H9 (cell line): ENCODE results near the gene KRTAP11-1. TPM values are rescaled to one million over a fixed set of nuclear protein-coding genes. Genes with fewer than 3 reads are reported as not detected.

Experiments used
- DNase-seq: peaks from one replicate; pipeline ENCODE4 v3.0.0-alpha.2; 2017
- H2AFZ ChIP-seq: one replicate; pipeline ENCODE4 v1.6.1; 2013; ENCODE audit warnings: mild to moderate bottlenecking, low read length, control low read depth, moderate library complexity
- H2AK5ac ChIP-seq: 2 replicates; pipeline ENCODE4 v1.6.1; 2013; ENCODE audit warnings: low read length, control low read depth, mixed read lengths; ENCODE audit not compliant: insufficient read length
- H2BK120ac ChIP-seq: one replicate; pipeline ENCODE4 v1.6.1; 2013; ENCODE audit warnings: low read depth, mild to moderate bottlenecking, low read length, control low read depth, inconsistent platforms; ENCODE audit not compliant: poor library complexity, severe bottlenecking
- H2BK12ac ChIP-seq: 2 replicates; pipeline ENCODE4 v1.6.1; 2013; ENCODE audit warnings: low read length, control low read depth, mixed read lengths, low read depth; ENCODE audit not compliant: insufficient read length
- H2BK15ac ChIP-seq: 2 replicates; pipeline ENCODE4 v1.6.1; 2013; ENCODE audit warnings: low read depth, low read length, control low read depth
- H2BK20ac ChIP-seq: one replicate; pipeline ENCODE4 v1.6.1; 2013; ENCODE audit warnings: low read depth, mild to moderate bottlenecking, low read length, control low read depth, inconsistent platforms; ENCODE audit not compliant: poor library complexity, severe bottlenecking
- H2BK5ac ChIP-seq: 2 replicates; pipeline ENCODE4 v1.6.1; 2013; ENCODE audit warnings: low read length, control low read depth, mixed read lengths; ENCODE audit not compliant: insufficient read length
- H3K14ac ChIP-seq: 2 replicates; pipeline ENCODE4 v1.6.1; 2013; ENCODE audit warnings: low read length, control low read depth; ENCODE audit not compliant: insufficient read depth
- H3K18ac ChIP-seq: 2 replicates; pipeline ENCODE4 v1.6.1; 2013; ENCODE audit warnings: low read depth, mild to moderate bottlenecking, mixed read lengths, low read length, control low read depth; ENCODE audit not compliant: insufficient read length
- H3K23ac ChIP-seq: 2 replicates; pipeline ENCODE4 v1.6.1; 2013; ENCODE audit warnings: low read length, control low read depth, mixed read lengths, low read depth; ENCODE audit not compliant: insufficient read length
- H3K23me2 ChIP-seq: 2 replicates; pipeline ENCODE4 v1.6.1; 2013; ENCODE audit warnings: low read depth, mild to moderate bottlenecking, mixed read lengths, low read length, control low read depth; ENCODE audit not compliant: insufficient read length, poor library complexity, severe bottlenecking
- H3K27ac ChIP-seq: 2 replicates; pipeline ENCODE4 v1.5.1; 2013; ENCODE audit warnings: low read length, control low read depth, mixed read lengths, low read depth; ENCODE audit not compliant: insufficient read length
- H3K27me3 ChIP-seq: 2 replicates; pipeline ENCODE4 v1.6.1; 2013; ENCODE audit warnings: low read length, control low read depth, inconsistent platforms; ENCODE audit not compliant: insufficient read depth
- H3K4ac ChIP-seq: 2 replicates; pipeline ENCODE4 v1.6.1; 2013; ENCODE audit warnings: low read depth, mild to moderate bottlenecking, control low read depth, inconsistent platforms, low read length, moderate library complexity
- H3K4me1 ChIP-seq: 2 replicates; pipeline ENCODE4 v1.6.1; 2013; ENCODE audit warnings: low read length, control low read depth, inconsistent platforms; ENCODE audit not compliant: insufficient read depth
- H3K4me2 ChIP-seq: 2 replicates; pipeline ENCODE4 v1.6.1; 2013; ENCODE audit warnings: low read length, control low read depth, mixed read lengths; ENCODE audit not compliant: insufficient read length, insufficient read depth
- H3K56ac ChIP-seq: 2 replicates; pipeline ENCODE4 v1.6.1; 2013; ENCODE audit warnings: low read depth, mild to moderate bottlenecking, mixed read lengths, low read length, control low read depth; ENCODE audit not compliant: insufficient read length
- H3K79me1 ChIP-seq: 2 replicates; pipeline ENCODE4 v1.6.1; 2013; ENCODE audit warnings: low read depth, mild to moderate bottlenecking, moderate library complexity, low read length, control low read depth, inconsistent platforms; ENCODE audit not compliant: insufficient read depth, poor library complexity, severe bottlenecking
- H3K79me2 ChIP-seq: 2 replicates; pipeline ENCODE4 v1.6.1; 2013; ENCODE audit warnings: low read length, control low read depth, inconsistent platforms; ENCODE audit not compliant: insufficient read depth
- H3K9ac ChIP-seq: 2 replicates; pipeline ENCODE4 v1.6.1; 2013; ENCODE audit warnings: low read length, control low read depth, mixed read lengths; ENCODE audit not compliant: insufficient read length; ENCODE audit errors: extremely low read depth
- H3K9me3 ChIP-seq: one replicate; pipeline ENCODE4 v1.6.1; 2013; ENCODE audit warnings: low read depth, low read length, inconsistent platforms; ENCODE audit not compliant: control insufficient read depth
- H3T11ph ChIP-seq: one replicate; pipeline ENCODE4 v1.6.1; 2013; ENCODE audit warnings: mild to moderate bottlenecking, low read length, control low read depth, inconsistent platforms
- H4K20me1 ChIP-seq: one replicate; pipeline ENCODE4 v1.6.1; 2013; ENCODE audit not compliant: control insufficient read depth, insufficient read length, insufficient read depth
- H4K5ac ChIP-seq: 2 replicates; pipeline ENCODE4 v1.6.1; 2013; ENCODE audit warnings: low read depth, mild to moderate bottlenecking, mixed read lengths, low read length, control low read depth; ENCODE audit not compliant: insufficient read length
- H4K8ac ChIP-seq: replicated peaks from 2 replicates; pipeline ENCODE4 v1.6.1; 2013; ENCODE audit warnings: low read length, control low read depth, mixed read lengths, low read depth; ENCODE audit not compliant: insufficient read length
- H4K91ac ChIP-seq: 2 replicates; pipeline ENCODE4 v1.6.1; 2013; ENCODE audit warnings: low read depth, mild to moderate bottlenecking, moderate library complexity, mixed read lengths, low read length, control low read depth; ENCODE audit not compliant: insufficient read length
- H3K27ac Mint-ChIP-seq, 3 experiments: 2 replicates in 2 of 3; 3 replicates in 1 of 3; pipeline ENCODE4 v1.8.0; 2020 to 2021; ENCODE audit warnings: mixed read lengths in 3 of 3, mild to moderate bottlenecking in 1 of 3, moderate library complexity in 1 of 3
- H3K27me3 Mint-ChIP-seq: 2 replicates; pipeline ENCODE4 v1.8.0; 2021; ENCODE audit warnings: low read depth, mild to moderate bottlenecking, moderate library complexity, mixed read lengths
- H3K36me3 Mint-ChIP-seq, 3 experiments: 2 replicates in 2 of 3; 3 replicates in 1 of 3; pipeline ENCODE4 v1.8.0; 2020 to 2021; ENCODE audit warnings: low read depth in 3 of 3, mixed read lengths in 3 of 3; ENCODE audit not compliant: insufficient read depth in 1 of 3
- H3K4me1 Mint-ChIP-seq, 2 experiments: 2 replicates each; pipeline ENCODE4 v1.8.0; 2020; ENCODE audit warnings: mixed read lengths in 2 of 2
- H3K4me3 Mint-ChIP-seq, 2 experiments: 2 replicates in 1 of 2; 3 replicates in 1 of 2; pipeline ENCODE4 v1.8.0; 2020 to 2021; ENCODE audit warnings: mild to moderate bottlenecking in 2 of 2, mixed read lengths in 2 of 2, moderate library complexity in 1 of 2
- H3K9me3 Mint-ChIP-seq, 2 experiments: 2 replicates in 1 of 2; 3 replicates in 1 of 2; pipeline ENCODE4 v1.8.0; 2020; ENCODE audit warnings: mild to moderate bottlenecking in 2 of 2, mixed read lengths in 2 of 2, moderate library complexity in 1 of 2
- WGBS: extraction: QIAGEN DNeasy Blood & Tissue Kit; methylation state at CpG from one replicate; pipeline ENCODE4 v1.1.7; 2013; ENCODE audit warnings: missing lambda C conversion rate, low lambda C conversion rate, mixed read lengths; ENCODE audit not compliant: insufficient read length; ENCODE audit errors: extremely low coverage; 5-methylcytosine and 5-hydroxymethylcytosine counted together
- total RNA-seq: library from RNA; stranded (reverse); gene quantifications from 2 replicates; pipeline ENCODE4 v1.2.1, GENCODE V29; 2021
- TF ChIP-seq, protein P1 (sequence below): fragments of 200-600 bp; sonication (generic); conservative IDR thresholded peaks from 3 replicates; pipeline ENCODE4 v1.8.0; 2021; ENCODE audit warnings: antibody characterized with exemption, mild to moderate bottlenecking

Gene KRTAP11-1
- total RNA-seq, 1 experiment from 2014 or later = not detected

GRCh38 chr21:30924146-30924700 is 42.8 kb upstream of the KRTAP11-1 start:
- no peak overlapping the region for H3K27ac ChIP-seq
- no peak overlapping the region for H4K5ac ChIP-seq
- no peak overlapping the region for H3K4me2 ChIP-seq
- no peak overlapping the region for H2AK5ac ChIP-seq
- no peak overlapping the region for H2BK20ac ChIP-seq
- no peak overlapping the region for H2BK120ac ChIP-seq
- H3K9me3 ChIP-seq = no peaks in the 10 kb centered on the region
- H4K20me1 ChIP-seq = no peaks in the 10 kb centered on the region
- no peak overlapping the region for H3K23ac ChIP-seq
- no peak overlapping the region for H2BK5ac ChIP-seq
- whole genome bisulfite sequencing = no CpG with 5 or more reads among the region's 4 CpGs
- no peak overlapping the region for H3K14ac ChIP-seq
- H3K79me2 ChIP-seq = no peaks in the 10 kb centered on the region
- no peaks in the 10 kb centered on the region; a peak in 1 of 7 replicates for H3K36me3 Mint-ChIP-seq
- no peaks in the 10 kb centered on the region for H3K4me1 ChIP-seq
- no peak overlapping the region for H2BK12ac ChIP-seq
- TF ChIP-seq, protein P1, sequence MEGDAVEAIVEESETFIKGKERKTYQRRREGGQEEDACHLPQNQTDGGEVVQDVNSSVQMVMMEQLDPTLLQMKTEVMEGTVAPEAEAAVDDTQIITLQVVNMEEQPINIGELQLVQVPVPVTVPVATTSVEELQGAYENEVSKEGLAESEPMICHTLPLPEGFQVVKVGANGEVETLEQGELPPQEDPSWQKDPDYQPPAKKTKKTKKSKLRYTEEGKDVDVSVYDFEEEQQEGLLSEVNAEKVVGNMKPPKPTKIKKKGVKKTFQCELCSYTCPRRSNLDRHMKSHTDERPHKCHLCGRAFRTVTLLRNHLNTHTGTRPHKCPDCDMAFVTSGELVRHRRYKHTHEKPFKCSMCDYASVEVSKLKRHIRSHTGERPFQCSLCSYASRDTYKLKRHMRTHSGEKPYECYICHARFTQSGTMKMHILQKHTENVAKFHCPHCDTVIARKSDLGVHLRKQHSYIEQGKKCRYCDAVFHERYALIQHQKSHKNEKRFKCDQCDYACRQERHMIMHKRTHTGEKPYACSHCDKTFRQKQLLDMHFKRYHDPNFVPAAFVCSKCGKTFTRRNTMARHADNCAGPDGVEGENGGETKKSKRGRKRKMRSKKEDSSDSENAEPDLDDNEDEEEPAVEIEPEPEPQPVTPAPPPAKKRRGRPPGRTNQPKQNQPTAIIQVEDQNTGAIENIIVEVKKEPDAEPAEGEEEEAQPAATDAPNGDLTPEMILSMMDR = no peak
- H3K27me3 ChIP-seq = no peaks in the 10 kb centered on the region; the same call in 1 of the 2 replicates
- no peak overlapping the region for H3K56ac ChIP-seq
- H2AFZ ChIP-seq = no peak overlapping the region
- H3K4me1 Mint-ChIP-seq = no peaks in the 10 kb centered on the region
- no peaks in the 10 kb centered on the region for H3K79me1 ChIP-seq
- H3K18ac ChIP-seq = no peak overlapping the region
- H2BK15ac ChIP-seq = no peak overlapping the region
- H3K23me2 ChIP-seq = no peaks in the 10 kb centered on the region
- H3K9me3 Mint-ChIP-seq = peaks cover 3 to 6% of the 10 kb centered on the region in 2 experiments; a peak in 3 of 5 replicates
- DNase-seq = no peak
- H3T11ph ChIP-seq = no peak overlapping the region
- no peaks in the 10 kb centered on the region; the same call in 1 of the 2 replicates for H3K27me3 Mint-ChIP-seq
- no peak overlapping the region for H4K8ac ChIP-seq
- H3K4me3 Mint-ChIP-seq = no peak overlapping the region
- H3K4ac ChIP-seq = no peak overlapping the region
- no peak overlapping the region for H3K9ac ChIP-seq
- no peak overlapping the region for H3K27ac Mint-ChIP-seq
- H4K91ac ChIP-seq = no peak overlapping the region
